ENCODE data around the gene OSBPL2.

OSBPL2 gene

GRCh38 chr20:62315773-62316172 is 77.5 kb downstream of the OSBPL2 start:
- no peak for DNase-seq

GRCh38 chr20:62316331-62317166 is 78.2 kb downstream of the OSBPL2 start:
- DNase-seq = no peak

DNA sequence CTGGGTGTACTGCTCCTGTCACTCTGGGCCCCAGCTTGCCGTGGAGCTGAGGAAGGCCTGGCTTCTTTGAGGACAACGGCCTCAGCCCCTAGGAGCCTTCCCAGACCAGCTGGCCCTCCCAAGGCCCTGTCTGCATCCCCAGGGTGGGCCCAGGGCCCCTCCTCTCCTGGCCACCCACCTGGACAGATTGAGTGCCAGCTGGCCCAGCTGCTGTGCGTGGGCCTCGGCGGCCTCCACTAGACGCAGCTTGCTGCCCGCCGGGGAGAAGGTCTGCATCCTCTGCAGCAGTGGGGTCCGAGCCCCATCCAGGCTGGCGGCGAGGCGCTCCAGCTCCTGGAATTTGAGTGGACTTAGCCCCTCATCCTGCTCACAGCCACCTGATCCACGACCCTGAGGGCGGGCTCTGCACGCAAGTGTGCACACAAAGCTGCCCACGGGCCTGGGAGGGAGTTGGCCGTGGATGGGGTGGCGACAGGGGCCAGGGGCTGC is 78.9 kb downstream of the OSBPL2 start:
- DNase-seq = no peak

DNA sequence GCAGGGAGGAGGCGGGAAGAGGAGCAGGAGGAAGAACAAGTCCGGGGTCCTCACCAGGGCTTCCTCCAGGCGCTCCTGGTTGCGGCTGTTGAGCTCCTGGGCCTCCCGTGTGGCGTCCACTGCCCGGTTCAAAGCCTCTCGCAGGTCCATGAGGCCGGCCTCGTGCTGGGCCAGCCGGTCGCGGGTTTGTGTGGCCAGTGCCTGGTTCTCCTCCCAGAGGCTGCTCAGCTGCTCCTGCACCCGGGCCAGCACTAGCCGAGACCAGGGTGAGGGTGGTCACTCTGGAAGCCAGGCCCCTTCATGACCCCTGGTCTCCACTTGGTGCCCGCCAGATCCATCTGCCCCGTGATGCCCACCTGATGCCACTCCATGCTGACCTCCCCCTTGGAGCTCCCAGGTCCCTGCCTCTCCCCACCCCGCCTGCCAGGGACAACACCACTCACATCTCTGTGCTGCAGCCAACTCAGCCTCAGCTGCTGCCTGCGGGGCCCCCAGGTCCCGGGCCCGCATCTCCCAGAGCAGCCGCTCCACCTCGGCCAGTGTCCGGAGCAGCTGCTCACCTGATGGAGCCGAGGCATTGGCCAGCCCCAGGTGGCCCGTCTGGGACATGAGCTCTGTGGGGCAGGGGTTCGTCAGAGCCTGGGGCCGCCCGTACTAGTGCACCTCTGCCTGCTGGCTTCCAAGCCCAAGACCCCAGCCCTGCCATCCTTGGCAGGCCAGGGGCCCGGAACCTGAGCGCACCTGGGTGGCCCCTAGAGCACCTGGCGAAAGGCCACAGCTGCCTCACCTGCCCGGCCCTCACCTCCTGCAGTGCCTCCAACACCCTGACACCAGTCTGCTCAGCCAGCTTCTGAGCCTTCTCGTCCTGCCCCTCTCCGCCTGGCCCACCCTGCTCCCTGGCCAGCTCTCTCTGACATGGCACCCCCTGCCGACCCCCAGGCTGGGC is 80.4 kb downstream of the OSBPL2 start:
- DNase-seq = no peak

- no peak for DNase-seq
Observed at GRCh38 chr20:62319346-62319909, 81.1 kb downstream of the OSBPL2 start.

DNA sequence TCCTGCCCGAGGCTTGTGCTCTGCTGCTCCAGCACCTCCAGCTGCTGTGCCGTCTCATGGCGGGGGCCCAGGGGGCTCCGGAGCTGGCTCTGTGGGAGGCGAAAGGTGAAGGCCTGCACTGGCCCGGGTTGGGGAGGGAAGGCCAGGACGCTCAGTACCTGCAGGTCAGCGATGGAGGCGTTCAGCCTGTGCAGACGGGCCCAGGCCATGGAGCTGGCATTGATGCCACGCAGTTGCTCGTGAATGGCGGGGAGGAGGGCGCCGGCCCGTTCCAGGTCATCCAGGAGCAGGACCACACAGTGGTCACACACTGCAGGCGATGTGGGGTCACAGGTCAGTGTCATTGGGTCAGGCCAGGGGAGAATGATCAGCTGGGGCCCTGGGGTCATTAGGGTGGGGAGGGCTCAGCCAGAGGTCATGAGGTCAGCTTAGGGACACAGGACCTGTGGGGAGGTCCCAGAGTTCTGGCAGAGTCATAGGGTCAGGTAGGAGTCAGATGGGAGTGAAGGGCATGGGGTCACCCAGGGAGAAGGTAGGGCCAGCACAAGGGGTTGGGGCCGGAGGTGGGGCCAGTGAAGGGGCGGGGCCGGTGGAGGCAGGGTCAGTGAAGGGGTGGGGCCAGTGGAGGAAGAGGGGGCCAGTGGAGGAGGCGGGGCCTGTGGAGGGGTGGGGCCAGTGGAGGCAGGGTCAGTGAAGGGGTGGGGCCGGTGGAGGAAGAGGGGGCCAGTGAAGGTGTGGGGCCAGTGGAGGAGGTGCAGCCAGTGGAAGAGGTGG is 82.4 kb downstream of the OSBPL2 start:
- DNase-seq = no peak

- no peak for DNase-seq
Observed at GRCh38 chr20:62321521-62321948, 83.2 kb downstream of the OSBPL2 start.

DNA sequence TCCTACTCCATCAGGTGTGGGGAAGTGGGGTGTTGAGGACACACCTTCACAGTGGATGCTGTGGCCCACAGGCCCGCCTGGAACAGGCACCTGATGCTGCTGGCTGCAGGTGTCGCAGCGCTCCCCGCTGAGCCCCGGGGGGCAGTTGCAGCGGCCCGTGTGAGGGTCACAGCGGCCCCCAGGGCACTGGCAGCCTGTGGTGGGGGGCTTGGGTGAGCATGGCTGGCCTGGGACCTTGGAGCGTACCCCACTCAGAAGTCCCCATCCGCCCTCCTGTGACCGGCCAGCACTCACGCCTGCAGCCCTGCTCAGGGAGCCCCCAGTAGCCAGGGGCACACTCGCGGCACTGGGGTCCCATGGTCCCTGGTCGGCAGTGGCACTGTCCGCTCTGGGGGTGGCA is 83.7 kb downstream of the OSBPL2 start:
- DNase-seq = no peak

DNA sequence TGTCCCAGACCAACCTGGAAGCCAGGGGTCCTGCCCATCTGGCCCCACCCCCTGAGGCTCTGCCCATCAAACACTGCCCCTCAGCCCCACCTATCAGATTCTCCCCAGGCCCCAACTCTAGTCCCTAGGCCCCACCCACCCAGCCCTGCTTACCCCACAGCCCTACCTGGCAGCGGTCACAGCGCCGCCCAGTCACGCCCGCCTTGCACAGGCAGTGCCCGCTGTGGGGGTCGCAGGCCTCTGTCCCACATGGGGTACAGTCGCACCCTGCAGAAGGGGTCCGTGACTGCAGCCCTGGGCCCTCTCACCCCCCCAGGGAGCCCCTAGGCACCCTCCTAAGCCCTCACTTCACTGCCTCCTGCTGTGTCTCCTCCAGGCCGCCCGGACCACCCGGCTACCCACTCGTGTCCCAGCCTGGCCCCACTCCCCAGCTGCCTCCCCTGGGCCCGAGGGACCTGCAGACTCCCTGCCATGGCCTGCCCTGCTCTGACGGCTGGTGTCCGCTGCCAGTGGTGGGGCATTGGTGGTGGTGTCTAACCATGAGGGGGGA is 84.2 kb downstream of the OSBPL2 start:
- DNase-seq = no peak

GRCh38 chr20:62323146-62323979 is 85.0 kb downstream of the OSBPL2 start:
- no peak for DNase-seq

DNA sequence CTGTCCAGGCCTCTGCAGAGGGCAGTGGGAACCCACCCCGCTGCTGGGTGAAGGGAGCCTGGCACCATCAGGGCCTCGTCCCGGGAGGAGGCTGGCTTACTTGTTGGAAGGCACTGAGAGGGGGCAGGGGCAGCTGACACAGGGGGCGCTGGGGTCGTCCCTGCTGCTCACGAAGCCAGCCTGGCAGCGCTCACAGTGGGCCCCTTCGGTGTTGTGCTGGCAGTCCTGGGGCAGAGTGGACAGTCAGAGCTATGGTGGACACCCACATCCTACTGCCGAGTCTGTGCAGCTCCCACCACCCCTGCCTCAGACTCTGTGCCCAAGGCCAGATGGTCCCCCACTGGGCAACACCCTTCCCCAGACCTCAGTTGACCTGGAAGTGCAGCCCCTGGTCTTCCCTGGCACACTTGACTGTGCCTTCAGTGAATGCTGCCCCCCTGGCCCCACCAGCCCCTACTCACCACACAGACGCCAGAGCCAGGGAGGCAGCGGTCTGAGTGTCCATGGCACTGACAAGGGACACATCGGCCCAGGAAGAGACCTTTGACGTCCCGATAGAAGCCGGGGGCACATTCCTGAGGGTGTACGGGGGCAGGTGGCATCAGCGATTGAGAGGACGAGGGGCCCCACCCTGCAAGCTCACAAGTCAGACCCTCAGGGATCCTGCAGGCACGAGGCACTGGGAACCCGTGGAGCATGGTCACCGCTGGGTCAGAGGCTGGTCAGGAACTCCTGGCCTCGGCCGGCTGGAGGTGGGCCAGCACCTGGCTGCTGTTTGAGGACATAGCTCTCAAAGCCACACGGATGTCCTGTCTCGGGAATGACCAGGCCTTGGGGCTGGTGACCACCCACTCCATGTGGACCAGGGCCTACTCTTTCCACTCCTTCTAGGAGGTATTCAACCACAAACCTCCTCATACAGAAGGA is 85.9 kb downstream of the OSBPL2 start:
- no peak for DNase-seq

DNA sequence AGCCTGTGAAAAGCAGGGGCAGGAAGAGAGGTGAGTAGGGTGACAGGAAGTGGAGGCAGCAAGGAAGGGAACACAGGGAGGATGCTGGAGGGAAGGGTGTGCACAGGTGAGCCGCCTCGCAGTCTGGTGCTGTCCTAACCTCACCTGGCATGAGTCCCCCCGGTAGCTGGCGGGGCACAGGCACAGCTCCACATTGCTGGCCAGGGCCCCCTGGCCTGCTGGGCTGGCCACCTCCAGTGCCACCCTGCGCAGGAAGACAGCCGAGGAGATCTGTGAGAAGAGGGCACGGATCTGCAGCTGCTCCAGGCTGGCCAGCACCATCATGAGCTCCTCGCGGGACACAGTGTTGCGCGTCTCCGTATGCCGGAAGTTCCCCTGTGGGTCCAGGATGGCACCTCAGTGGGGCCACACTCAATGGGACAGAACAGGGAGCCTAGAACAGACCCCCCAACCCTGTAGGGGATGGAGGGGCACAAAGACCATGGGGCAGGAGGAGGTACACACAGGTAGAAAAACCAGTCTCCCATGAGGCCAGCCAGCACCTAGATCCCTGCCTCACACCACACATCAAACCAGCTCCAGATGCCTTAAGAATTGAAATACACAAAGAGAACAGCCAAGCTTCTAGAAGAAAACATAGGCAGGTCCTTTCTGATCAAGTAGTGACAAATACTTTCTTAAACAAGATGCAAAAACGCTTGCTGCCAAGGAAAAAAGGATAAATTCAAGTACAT is 87.0 kb downstream of the OSBPL2 start:
- DNase-seq = no peak

DNA sequence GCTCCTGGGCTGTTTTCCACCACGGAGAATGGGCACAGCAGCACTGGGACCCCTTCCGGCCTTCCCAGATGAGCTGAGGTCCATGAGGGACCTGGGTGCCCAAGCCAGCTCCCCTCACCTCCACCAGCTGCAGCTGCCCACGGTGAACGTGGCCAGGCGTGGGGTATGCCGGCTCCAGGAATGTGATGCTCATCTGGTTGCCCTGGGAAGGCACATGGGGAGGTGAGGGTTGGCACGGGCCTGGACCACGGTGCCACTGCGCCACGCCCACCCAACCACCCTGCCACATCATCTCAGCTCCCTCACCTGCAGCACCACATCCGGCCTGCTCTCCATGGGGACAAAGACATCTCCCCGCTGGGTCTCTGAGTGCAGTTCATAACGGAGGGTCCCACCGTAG is 88.2 kb downstream of the OSBPL2 start:
- DNase-seq = no peak

DNA sequence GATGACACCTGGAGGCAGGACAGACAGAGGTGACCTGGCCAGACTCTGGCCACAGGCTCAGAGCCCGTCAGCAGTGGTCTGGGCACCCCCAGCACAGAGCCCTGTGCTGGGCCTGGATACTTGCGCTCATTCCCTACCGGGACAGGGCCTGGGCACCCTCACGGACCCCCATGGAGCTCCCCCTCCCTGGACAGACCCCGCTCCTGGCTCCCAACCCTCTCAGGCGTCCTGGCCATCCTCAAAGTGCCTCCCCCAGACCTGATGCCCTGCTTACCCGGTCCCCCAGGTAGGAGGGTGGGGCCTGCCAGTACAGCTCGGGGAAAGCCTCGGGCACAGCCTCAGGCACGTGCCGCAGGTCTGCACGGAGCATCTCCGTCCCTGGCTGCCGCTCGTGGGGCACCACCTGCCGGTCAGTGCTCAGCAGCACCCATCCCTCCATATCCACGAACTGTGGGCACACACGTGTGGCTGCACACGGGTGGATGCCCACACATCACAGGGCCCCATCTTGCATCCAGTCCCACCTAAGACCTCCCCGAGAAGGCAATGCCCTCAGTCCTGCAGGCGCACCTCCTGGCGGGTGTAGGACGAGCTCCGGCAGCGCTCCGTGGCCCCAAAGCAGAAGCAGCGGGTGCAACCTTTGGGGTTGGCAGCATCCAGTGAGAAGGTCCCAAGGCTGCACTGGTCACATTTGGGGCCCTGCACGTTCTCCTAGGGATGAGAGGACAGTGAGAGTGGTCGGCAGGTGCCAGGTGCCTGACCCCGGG is 88.8 kb downstream of the OSBPL2 start:
- DNase-seq = no peak

GRCh38 chr20:62327726-62328495 is 89.6 kb downstream of the OSBPL2 start:
- no peak for DNase-seq

- no peak for DNase-seq
Observed at GRCh38 chr20:62328684-62329388, 90.5 kb downstream of the OSBPL2 start.
